Bronchial epithelial cell (primary cell): Measurements from ENCODE around the gene GCNT1. TPM values are rescaled to one million over a fixed set of nuclear protein-coding genes. Genes with fewer than 3 reads are reported as not detected.
"Not testable (repeated sequence)": the region's sequence is repeated elsewhere in the genome, so short reads cannot be mapped to it uniquely, and the experiment has no call there.

ENCODE experiments used
- DNase-seq: peaks from one replicate; pipeline ENCODE4 v3.0.0-alpha.2; 2010; ENCODE audit warnings: low read depth
- FAIRE-seq: peaks from 2 replicates; lab custom pipeline; 2011; peaks lifted over from hg19 to GRCh38; lab: Jason Lieb, UNC
- H3K27me3 ChIP-seq: 2 replicates; pipeline ENCODE4 v1.5.1; 2011; ENCODE audit warnings: low read length; ENCODE audit not compliant: control insufficient read depth, insufficient read depth
- H3K36me3 ChIP-seq: 2 replicates; pipeline ENCODE4 v1.5.1; 2011; ENCODE audit warnings: low read length; ENCODE audit not compliant: control insufficient read depth, insufficient read depth
- H3K4me3 ChIP-seq: 2 replicates; pipeline ENCODE4 v1.5.1; 2011; ENCODE audit warnings: mild to moderate bottlenecking, low read depth, low read length, control low read depth
- CTCF ChIP-seq: IDR thresholded peaks from 2 replicates; pipeline ENCODE4 v1.5.1; 2011; ENCODE audit warnings: mild to moderate bottlenecking, moderate library complexity, low read length, control low read depth, inconsistent platforms; ENCODE audit not compliant: insufficient read depth, severe bottlenecking
- total RNA-seq: library from RNA; depleted of rRNA; stranded (reverse); fragments of >200 nt; gene quantifications from 2 replicates; pipeline ENCODE4 v1.2.1, GENCODE V29; 2014

The GCNT1 gene
- total RNA-seq, 1 donor from 2014 or later, result 3.7 TPM

- Histone ChIP-seq H3K4me3 (no peak overlapping the region), H3K27me3 (no peaks in the 10 kb centered on the region), H3K36me3 (no peaks in the 10 kb centered on the region)
- DNase-seq, result no peak
- TF ChIP-seq CTCF, result no peak
- no peak for FAIRE-seq
These were observed 33.1 kb upstream of the GCNT1 start for GRCh38 chr9:76425677-76426453.

GRCh38 chr9:76426807-76427419 is 32.1 kb upstream of the GCNT1 start:
- H3K27me3 ChIP-seq, result no peaks in the 10 kb centered on the region
- H3K4me3 ChIP-seq, result no peak overlapping the region
- H3K36me3 ChIP-seq, result no peaks in the 10 kb centered on the region
- FAIRE-seq (no peak), DNase-seq (no peak)
- TF ChIP-seq CTCF, result no peak

DNA sequence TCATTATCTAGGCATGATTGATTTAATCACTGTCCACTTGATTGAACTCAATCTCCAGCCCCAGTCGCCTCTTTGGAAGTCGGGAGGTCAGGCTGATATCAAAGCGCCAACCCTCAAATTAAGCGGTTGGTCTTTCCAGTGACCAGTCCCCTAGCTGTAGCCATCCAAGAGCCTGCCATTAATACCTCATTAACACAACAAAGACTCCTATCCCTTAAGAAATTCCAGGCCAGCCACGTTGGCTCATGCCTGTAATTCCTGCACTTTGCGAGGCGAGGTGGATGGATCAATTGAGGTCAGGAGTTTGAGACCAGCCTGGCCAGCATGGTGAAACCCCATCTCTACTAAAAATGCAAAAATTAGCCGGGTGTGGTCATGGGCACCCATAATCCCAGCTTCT is 27.4 kb upstream of the GCNT1 start:
- Histone ChIP-seq H3K36me3 (no peaks in the 10 kb centered on the region), H3K27me3 (no peaks in the 10 kb centered on the region), H3K4me3 (no peak overlapping the region)
- DNase-seq (no peak), FAIRE-seq (no peak)
- no peak for TF ChIP-seq CTCF

DNA sequence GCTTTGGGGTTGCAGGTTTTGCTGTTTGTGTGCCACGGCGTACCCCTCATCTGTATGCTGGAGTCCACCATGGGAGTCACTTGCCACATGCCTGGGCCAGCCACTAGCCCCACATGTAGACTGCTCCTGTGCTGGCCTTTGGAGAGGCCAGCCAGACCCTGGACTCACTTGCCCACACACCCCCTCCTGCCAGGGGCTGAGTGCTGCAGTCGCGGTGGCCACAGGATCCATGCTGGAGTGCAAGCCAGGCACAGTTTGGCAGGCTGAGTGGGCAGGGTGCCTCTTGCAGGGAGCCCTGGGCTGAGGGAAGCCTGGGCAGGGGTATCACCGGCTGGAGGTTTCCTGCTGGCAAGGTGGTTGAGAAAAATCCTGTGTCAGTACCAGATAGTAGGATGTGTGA is 25.6 kb upstream of the GCNT1 start:
- H3K27me3 ChIP-seq, result no peaks in the 10 kb centered on the region
- TF ChIP-seq CTCF, result no peak
- DNase-seq (no peak), FAIRE-seq (no peak)
- no peaks in the 10 kb centered on the region for H3K36me3 ChIP-seq
- no peak overlapping the region for H3K4me3 ChIP-seq

GRCh38 chr9:76433836-76434235 is 25.1 kb upstream of the GCNT1 start:
- no peak for TF ChIP-seq CTCF
- Histone ChIP-seq H3K27me3 (no peaks in the 10 kb centered on the region), H3K4me3 (no peak overlapping the region), H3K36me3 (no peaks in the 10 kb centered on the region)
- FAIRE-seq (no peak), DNase-seq (peak; percentile 62)

- H3K27me3 ChIP-seq, H3K4me3 ChIP-seq, DNase-seq, FAIRE-seq, H3K36me3 ChIP-seq: not testable (repeated sequence)
These were observed 24.1 kb upstream of the GCNT1 start for GRCh38 chr9:76434897-76435296.

GRCh38 chr9:76437017-76437699 is 21.8 kb upstream of the GCNT1 start:
- H3K27me3 ChIP-seq, H3K4me3 ChIP-seq, H3K36me3 ChIP-seq, FAIRE-seq, DNase-seq: not testable (repeated sequence)
